ENCODE data around the gene PDCD2.
"Not testable (repeated sequence)": the region's sequence is repeated elsewhere in the genome, so short reads cannot be mapped to it uniquely, and the experiment has no call there.

PDCD2 gene

GRCh38 chr6:170584181-170584953 lies at the start of gene PDCD2:
TSS of gene PDCD2 (minus strand) at chr6:170584637. CDS start at chr6:170584581, 56 bp downstream.
- DNase-seq (ENCODE audit: low read depth in 2 of 2): peak; percentile 74 to 76

GRCh38 chr6:170616020-170616554 lies 31.6 kb upstream of the PDCD2 start:
- not testable (repeated sequence) for DNase-seq (ENCODE audit: low read depth in 2 of 2)

GRCh38 chr6:170612256-170612804 lies 27.9 kb upstream of the PDCD2 start:
- not testable (repeated sequence) for DNase-seq (ENCODE audit: low read depth in 2 of 2)

- not testable (repeated sequence) for DNase-seq (ENCODE audit: low read depth in 2 of 2)
Observed at GRCh38 chr6:170609225-170609624, 24.8 kb upstream of the PDCD2 start.

- no peak for DNase-seq (ENCODE audit: low read depth in 2 of 2)
Observed at GRCh38 chr6:170605574-170606259, 21.3 kb upstream of the PDCD2 start.

GRCh38 chr6:170597278-170597677 lies 12.8 kb upstream of the PDCD2 start:
- DNase-seq (ENCODE audit: low read depth in 2 of 2): no peak

- DNase-seq (ENCODE audit: low read depth in 2 of 2): no peak
Observed at GRCh38 chr6:170596426-170596825, 12.0 kb upstream of the PDCD2 start.

- no peak for DNase-seq (ENCODE audit: low read depth in 2 of 2)
Observed at GRCh38 chr6:170590725-170591124, 6.3 kb upstream of the PDCD2 start.

- DNase-seq (ENCODE audit: low read depth in 2 of 2): no peak
Observed at GRCh38 chr6:170584954-170585498, 589 bp upstream of the PDCD2 start.

- no peak for DNase-seq (ENCODE audit: low read depth in 2 of 2)
Observed at GRCh38 chr6:170583756-170584180, 669 bp downstream of the PDCD2 start.

- DNase-seq (ENCODE audit: low read depth in 2 of 2): no peak
Observed at GRCh38 chr6:170578909-170579308, 5.5 kb downstream of the PDCD2 start.

- no peak for DNase-seq (ENCODE audit: low read depth in 2 of 2)
Observed at GRCh38 chr6:170575250-170575649, 9.2 kb downstream of the PDCD2 start.

GRCh38 chr6:170572704-170573466 lies 11.6 kb downstream of the PDCD2 start:
- no peak for DNase-seq (ENCODE audit: low read depth in 2 of 2)

- no peak for DNase-seq (ENCODE audit: low read depth in 2 of 2)
Observed at GRCh38 chr6:170564936-170565530, 19.4 kb downstream of the PDCD2 start.

- no peak for DNase-seq (ENCODE audit: low read depth in 2 of 2)
Observed at GRCh38 chr6:170561555-170561954, 22.9 kb downstream of the PDCD2 start.

- DNase-seq (ENCODE audit: low read depth in 2 of 2): no peak
Observed at GRCh38 chr6:170555305-170555704, 29.1 kb downstream of the PDCD2 start.

GRCh38 chr6:170554796-170555137 lies 29.7 kb downstream of the PDCD2 start:
- no peak for DNase-seq (ENCODE audit: low read depth in 2 of 2)

GRCh38 chr6:170554013-170554795 lies 30.2 kb downstream of the PDCD2 start, which contains the start of gene TBP:
TSS of gene TBP (plus strand) at chr6:170554369. CDS start at chr6:170557030, 2,661 bp downstream.
- peak; percentile 85 to 93 for DNase-seq (ENCODE audit: low read depth in 2 of 2)

GRCh38 chr6:170553534-170554012 lies 30.9 kb downstream of the PDCD2 start:
- DNase-seq (ENCODE audit: low read depth in 2 of 2): no peak

Measured in stimulated activated CD4-positive, alpha-beta T cell treated with anti-CD3 and anti-CD28 coated beads, Interleukin-1b, Interleukin-23, amount 100 ng/mL, for 1 hour (primary cell).